ENCODE measurements around the gene ROBO1.
"Not testable (repeated sequence)": the region's sequence is repeated elsewhere in the genome, so short reads cannot be mapped to it uniquely, and the experiment has no call there.

The ROBO1 gene

DNA sequence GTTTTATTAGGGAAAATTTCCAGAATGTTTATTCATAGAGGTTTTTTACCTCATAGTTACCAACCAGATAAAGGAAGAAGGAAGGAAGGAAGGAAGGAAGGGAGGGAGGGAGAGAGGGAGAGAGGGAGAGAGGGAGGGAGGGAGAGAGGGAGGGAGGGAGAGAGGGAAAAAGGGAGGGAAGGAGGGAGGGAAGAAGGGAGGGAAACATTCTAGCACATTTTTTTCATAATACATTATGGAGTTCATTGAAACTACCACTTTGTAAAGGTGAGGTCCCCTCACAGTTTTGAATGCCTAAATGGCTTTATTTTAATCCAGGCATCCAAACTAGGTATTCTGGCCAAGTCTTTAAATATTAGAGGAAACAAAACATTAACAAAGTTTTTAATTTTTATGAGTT lies 1049.1 kb downstream of the ROBO1 start:
- no peak for DNase-seq

DNA sequence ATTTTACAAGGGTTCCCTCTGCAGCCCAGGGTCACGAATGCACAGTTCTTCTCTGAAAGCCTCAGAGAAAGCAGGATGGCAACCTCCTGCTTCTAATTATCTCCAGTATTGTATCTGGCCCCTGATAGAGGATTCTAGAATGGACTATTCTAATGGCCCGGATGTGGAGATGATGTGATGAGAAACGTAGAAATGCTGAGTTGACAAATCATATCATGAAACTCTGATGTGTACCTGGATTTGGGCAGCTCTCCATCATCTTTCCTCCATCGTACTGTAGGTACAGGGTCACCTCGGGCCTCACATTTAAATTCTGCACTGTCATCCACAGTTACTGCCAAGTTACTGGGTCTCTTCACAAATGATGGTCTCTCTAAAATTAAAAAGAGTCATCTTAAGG lies 1050.8 kb downstream of the ROBO1 start:
- DNase-seq = no peak

DNA sequence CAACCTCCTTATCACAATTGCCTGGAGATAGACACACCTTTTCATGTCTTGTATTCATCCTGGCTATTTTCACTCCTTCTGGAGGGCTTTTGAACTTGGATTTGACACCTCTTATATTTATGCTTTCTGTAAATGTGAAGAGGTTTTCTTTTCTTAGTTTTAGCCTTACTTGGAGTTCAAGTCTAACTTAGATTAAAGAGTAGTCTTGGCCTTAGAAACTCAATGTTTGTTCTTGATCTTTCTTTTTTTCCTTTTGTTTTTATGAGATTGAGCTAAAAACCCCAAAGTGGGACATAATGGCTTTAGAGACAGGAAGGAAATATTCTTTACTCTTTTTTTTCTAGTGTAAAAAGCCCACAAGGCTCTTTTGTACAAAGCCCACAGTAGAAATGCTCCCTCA lies 1054.9 kb downstream of the ROBO1 start:
- DNase-seq = no peak

DNA sequence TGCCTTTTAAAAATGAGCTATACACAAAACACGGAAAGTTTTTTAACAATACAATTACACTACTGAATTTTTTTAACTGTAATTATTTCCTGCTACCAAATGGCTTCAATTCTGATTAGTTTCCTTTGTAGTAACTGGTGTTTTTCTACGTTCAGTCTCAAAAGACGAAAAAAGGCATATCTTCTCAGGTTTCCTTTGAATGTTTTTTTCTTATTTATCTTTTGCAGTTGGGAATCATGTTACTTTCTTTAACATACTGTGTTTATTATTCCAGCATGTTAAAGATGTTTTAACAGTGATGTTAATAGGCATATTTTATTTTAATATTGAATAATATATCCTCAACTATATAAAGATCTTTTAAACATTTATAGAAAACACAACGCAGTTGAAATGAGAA lies 1055.5 kb downstream of the ROBO1 start:
- no peak for DNase-seq

DNA sequence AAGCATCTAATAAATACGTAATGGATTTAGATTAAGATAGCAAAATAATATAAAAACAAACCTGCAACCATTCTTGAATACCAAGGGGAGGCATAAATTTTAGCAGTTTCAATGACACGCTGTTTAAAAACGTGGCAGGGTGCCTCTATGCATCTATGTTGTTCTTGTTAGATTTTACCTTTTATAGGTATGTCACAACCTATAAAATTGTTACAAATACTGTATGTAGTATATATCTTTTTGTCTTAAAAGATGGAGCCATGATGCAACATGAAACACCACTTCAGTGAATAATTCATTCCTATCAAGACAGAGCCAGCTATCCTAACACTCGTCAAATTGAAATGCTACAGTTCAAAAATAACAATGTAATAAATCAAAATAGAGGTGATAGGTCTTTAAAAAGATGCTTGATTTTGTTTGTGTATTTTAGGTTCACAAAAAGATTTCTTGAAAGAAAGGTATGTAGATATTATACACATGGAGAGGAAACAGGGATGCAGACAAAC lies 1059.2 kb downstream of the ROBO1 start:
- no peak for DNase-seq

DNA sequence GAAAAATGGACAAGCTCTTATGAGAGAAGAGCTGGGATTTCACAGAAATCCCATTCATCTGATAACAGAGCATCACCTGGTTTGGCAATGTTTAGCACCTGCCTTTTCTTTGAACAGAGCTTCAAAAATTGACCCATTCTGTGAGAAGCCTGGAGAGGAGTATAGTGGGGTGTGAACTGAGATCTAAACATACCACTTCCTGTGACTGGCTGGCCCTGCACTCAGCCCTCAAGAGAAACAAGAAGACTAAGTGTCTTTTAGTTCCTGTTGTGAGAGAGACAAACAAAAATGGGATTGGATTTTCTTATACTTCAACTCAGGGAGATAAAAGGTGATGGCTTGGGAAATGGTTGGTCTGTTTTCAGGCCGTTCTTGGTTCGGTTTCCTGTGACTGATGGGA lies 1060.2 kb downstream of the ROBO1 start:
- no peak for DNase-seq

DNA sequence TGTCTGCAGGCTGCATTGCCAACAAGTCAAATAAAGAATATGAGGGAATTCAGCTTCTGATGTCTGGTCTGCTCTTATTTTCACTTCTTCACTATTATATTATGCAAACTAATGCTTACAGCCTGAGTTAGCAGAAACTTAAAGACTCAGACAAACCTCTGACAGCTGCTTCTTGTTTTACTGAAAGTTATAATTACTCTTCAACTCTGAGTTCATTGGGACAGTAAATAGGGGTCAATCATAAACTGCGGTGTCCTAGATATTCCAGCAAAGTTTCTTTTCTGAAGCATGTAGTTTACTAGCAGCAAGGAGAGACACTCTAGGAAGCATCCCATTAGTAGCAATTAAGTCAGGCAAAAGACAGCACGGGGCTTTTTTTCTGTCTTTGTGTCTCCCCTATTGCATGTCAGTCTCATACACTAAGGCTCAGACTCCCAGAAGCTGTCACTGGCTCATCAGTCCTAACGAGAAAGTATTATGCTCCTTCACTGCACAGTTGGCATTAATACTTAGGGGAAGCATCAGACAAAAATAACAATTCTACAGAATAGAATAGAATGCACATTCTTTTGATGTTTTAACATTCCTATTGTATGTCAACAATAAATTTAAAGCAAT lies 1060.8 kb downstream of the ROBO1 start:
- DNase-seq = no peak

DNA sequence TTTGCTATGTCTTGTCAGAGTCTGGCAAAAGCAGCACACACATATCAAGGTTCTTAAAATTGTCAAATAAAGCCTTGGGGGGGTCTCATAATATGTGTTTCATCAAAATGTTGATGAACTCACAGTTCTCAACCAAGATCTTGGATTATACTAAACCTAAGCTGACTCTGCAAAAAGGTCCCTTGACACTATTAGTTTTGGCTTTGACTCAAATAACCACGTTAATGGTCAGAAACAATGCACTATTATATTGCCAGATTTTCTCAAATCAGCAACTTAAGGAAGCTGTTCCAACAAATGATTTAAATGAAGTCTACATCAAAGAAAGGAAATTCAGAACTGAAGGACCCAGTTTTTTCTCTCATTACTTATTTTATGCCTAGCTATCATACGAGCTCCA lies 1063.9 kb downstream of the ROBO1 start:
- no peak for DNase-seq

DNA sequence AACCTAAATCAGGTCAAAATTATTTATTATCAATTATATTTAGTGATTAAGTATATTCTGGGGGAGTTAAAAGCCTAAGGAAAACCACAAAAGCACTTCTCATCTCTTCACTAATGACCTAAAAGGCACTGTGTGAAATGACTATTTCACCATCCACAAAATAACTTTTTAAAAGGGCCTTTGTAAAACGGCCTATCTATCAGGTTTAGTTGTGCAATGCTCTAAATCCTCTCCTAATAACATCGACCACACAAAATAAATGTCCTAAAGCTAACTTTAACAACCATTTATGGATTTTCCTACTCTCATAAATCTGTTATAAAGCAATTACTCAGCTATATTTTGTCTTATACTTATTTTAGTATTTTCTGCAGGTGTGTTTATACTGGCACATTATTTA lies 1066.3 kb downstream of the ROBO1 start:
- no peak for DNase-seq

DNA sequence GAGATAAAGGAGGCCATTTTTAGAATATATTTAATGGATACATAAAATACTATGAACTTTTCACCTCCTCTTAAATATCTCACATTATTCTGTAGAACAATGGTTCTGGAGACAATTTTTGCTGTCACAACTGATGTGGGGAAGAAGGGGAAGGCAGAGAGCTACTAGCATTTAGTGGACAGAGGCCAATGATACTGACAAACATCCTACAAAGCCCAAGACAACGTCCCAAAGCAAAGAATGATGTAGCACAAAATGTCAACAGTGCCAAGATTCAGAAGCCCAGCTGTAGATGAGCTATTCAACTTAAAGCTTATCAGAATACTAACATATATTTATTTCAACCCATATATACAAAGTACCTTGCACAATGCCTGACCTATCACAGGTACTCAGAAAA lies 1069.4 kb downstream of the ROBO1 start:
- DNase-seq = no peak

DNA sequence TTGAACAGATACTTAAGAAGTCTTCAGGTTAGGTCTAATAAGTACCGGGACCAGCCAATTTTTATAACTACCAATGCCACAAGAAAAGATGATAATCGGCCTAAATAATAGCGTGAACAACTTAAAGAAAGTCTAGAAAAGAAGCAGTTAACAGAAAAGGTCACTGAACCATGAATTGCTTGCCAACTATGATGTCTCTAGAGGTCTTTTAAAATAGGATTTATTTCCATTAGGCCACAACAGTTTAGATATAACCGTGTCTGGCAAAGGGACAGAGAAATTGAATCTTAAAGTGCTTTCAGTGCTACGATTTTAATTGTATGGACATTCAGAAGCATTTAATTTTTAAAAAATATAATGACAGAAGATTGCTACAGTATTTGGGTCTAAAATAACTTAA lies 1070.4 kb downstream of the ROBO1 start:
- no peak for DNase-seq

DNA sequence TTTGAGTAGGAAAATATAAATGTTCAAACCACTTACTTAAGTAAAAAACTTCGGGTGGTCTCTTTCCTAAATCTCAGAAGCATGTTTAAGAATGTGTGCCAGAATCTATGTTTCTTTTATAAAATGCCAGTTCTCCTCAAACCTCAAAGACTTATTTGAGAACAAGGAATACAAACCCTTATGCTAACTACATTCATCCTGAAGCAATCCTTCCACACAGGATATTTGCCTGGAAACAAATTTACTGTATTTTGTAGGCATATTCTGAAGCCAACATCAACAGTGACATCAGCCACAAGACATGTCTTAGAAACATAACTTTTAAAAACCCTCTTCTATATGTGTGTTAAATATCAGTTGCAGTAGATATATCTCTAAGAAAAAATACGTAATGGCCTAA lies 1077.0 kb downstream of the ROBO1 start:
- no peak for DNase-seq

DNA sequence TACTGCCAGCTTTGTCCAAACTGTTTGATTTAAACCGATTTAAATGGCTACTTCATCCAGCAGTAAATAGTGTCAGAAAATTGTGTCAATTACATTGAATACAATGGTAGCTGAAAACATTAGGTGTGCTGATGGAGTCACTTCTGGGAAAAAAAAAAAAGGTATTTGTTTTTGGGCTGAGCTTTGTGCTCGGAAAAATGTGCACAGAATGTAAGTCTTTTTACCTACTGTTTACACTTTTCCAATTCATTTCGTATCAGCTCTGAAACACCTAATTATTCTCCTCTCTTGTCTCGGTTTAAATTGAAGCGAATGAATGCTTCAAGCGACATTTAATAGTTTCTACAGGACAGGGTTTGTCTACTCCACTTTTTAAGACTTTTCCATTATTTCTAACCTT lies 1078.4 kb downstream of the ROBO1 start:
- DNase-seq = no peak

DNA sequence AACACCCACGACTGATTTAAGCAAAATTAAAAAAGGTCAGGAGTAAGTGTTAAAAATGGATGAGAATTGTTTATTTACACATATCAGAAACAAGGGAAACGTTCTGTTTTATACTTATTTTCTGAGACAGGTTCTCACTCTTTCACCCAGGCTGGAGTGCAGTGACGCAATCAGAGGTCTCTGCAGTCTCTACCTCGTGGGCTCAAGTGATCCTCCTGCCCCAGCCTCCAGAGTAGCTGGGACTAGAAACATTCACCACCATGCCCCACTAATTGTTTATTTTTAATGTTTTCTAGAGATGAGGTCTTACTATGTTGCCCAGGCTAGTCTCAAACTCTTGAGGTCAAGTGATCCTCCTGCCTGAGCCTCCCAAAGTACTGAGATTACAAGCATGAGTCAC lies 1080.3 kb downstream of the ROBO1 start:
- DNase-seq = no peak

DNA sequence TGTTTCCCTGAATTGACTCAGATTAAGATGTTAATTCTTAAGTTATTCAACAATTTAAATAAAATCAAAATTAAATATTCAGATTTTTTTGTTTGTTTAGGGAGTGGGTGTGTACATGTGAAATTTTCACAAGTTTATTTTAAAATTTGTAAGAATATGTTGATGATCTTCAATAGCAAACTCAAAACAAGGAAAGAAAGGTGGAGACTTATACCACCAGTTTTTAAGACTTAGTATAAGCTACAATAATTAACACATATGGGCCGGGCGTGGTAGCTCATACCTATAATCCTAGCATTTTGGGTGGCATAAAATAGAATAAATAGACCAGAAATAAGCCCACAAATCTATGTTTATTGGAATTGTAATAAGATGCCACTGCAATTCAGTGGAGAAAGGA lies 1084.5 kb downstream of the ROBO1 start:
- no peak for DNase-seq

DNA sequence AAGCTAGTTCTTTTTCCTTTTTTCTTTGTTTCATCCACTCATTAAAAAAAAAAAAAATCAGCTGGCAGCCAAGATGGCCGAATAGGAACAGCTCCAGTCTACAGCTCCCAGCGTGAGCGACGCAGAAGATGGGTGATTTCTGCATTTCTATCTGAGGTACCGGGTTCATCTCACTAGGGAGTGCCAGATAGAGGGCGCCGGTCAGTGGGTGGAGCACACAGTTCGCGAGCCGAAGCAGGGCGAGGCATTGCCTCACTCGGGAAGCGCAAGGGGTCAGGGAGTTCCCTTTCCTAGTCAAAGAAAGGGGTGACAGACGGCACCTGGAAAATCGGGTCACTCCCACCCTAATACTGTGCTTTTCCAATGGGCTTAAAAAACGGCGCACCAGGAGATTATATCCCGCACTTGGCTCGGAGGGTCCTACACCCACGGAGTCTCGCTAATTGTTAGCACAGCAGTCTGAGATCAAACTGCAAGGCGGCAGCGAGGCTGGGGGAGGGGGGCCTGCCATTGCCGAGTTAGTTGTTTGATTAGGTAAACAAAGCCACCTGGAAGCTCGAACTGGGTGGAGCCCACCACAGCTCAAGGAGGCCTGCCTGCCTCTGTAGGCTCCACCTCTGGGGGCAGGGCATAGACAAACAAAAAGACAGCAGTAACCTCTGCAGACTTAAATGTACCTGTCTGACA lies 1092.5 kb downstream of the ROBO1 start:
- not testable (repeated sequence) for DNase-seq

DNA sequence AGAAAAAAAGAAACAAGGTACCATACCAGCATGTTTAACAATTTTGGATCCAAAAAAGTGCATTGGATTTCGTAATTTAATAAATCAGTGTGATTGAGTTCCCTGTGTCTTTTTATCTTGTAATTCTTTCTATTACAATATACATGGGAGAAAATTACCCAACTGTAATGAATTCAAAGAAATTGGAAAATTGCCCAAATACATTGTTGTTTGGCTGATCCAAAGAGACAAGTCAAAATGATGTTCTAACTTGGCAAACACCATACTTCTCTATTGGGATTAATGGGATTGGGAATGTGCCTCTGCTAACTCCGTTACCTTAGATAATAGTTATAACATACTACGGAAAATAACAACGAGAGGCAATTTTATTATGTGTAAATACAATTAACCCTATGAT lies 1097.1 kb downstream of the ROBO1 start:
- no peak for DNase-seq

DNA sequence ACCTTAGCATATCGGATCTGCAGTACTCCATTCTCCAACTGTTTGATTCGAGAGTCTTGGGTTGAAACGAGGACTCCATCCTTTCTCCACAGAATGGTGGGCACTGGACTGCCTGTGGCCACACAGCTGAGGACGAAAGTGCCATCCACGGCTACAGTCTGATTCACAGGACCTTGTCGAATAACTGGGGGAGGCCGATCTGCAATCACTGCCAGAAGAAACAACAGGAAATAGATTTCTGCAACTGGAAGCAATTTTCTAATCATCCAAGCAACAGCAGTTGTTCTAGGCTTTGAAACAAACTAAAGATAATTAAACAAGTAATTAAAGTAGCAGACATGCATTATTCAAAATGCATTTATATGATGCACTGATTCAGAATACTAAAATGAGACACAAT lies 1097.7 kb downstream of the ROBO1 start:
- DNase-seq = no peak

DNA sequence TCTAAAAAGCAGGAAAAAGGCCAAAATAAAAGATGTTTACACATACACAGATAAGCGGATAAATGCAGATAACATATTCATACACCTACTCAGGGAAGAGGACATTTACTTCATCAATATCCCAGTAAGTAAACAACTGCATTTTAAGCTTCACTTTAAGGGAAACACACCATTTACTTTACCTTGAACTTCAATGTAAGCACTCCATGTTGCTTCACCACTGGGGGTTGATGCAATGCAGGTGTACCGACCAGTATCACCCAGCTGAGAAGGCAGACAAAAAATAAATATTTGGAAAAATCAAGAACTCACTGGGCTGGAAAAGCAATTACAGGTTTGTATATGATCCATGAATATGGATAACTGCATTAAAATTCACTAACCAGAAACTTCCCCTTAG lies 1099.5 kb downstream of the ROBO1 start:
- DNase-seq = no peak

DNA sequence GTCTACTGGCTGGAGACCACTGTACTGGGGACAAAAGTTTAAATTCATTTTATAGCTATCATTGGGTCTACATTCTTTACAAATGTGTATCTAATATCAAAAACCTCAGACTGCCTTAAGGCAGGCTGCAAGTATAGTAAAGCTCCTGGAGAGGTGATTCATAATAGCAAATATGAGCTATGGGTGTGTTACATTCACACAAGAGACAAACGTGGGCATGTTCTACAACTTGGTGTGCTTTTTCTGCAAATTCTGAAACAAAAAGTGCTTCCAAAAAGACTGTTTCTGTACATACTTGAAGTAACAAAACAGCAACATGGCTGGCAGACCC lies 1101.4 kb downstream of the ROBO1 start:
- no peak for DNase-seq

DNA sequence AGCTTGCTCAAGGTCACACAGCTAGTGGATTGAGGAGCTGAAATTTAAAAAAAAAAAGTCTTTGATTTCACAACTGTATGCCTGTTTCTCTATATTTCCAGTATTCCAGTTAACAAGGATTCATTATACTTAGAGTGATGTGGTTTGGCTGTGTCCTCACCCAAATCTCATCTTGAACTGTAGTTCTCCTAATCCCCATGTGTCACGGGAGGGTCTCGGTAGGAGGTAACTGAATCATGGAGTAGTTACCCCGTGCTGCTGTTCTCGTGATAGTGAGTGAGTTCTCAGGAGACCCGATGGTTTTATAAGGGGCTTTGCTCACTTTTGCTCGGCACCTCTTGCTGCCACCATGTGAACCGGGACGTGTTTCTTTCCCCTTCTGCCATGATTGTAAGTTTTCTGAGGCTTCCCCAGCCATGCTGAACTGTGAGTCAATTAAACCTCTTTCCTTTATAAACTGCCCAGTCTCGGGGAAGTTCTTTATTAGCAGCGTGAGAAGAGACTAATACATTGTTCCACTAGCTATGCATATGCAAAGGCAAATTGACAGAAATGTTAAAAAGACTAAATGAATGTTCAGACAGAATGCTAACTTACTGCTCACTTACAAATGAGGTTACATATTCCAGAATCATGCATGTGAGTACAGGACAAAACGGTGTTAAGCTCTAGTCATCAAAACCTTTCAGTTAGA lies 1101.9 kb downstream of the ROBO1 start:
- no peak for DNase-seq

DNA sequence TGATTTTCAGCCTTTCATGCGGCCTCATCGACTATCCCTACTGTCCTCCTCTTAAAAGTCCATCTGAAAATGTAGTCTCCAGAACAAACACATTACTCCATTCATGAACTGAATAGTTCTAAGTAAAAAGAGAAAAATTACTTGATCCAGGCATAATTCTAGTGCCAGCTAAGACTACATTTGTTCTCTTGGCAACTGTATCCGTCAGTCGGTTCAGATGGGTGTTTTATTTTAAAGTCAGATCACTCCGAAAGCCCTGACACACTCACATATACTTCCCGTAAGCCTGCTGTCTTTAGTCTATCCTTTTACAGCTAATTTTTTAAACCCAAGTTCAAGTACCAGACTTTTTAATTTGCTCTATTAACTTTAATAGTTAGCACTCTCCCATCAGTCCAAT lies 1102.7 kb downstream of the ROBO1 start:
- no peak for DNase-seq

DNA sequence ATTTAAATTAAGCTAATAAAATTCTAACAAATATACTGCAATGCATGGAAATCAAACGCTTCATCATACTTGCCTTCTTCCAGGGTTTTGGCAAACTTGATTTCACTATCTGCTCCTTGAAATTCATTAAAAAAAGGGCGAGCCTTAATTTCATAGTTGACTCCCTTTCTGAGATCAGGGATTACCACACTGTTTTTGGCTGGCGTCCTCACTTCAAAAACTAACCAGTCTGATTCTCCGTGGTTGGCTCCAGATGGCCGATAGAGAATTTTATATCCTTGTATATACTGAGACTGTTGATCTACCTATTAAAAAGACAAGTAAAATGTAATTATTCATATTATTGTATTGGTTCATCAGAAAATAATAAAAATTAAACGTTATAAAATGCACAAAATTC lies 1106.8 kb downstream of the ROBO1 start:
- no peak for DNase-seq

DNA sequence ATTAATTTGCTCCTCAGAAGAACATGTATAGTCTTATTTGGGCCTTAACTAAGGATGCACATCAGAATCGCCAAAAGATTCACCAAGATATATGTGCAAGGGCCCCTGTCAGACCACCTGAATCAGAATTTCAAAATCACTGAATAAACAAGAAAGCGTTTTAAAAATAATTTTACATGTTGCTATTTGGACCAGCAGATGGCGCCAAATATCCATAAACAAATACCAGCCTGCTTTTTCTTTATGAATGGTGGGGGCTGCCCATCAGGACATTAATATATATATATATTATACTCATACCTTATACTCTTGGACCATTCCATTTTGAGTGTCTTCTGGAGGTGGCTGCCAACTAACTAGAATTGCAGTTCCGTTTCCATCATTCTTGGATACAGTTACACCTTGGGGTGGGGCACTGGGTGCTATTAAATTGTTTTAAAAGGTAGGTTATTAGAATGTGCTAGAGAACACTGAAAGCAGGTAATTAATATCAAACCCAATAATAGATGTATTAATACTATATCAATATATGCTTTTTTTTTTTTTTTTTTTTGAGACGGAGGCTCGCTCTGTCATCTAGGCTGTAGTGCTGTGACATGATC lies 1108.3 kb downstream of the ROBO1 start:
- peak; percentile 2 for DNase-seq
